OCI-LY1 (cell line): Measurements from ENCODE around the gene DGLUCY.

Source experiments
- EZH2 ChIP-seq: fragments of 200-600 bp; sonication (generic), shearing (Covaris generic); IDR thresholded peaks from 2 replicates; pipeline ENCODE4 v1.8.0; 2017; ENCODE audit warnings: borderline replicate concordance, mixed run types, mild to moderate bottlenecking, antibody characterized with exemption, low read length, moderate library complexity, mixed read lengths
- TF ChIP-seq, protein P1 (sequence below): fragments of 200-600 bp; sonication (generic), shearing (Covaris generic); IDR thresholded peaks from 2 replicates; pipeline ENCODE4 v1.5.1; 2017; ENCODE audit warnings: mild to moderate bottlenecking, antibody characterized with exemption, low read length, moderate library complexity, mixed read lengths

DNA sequence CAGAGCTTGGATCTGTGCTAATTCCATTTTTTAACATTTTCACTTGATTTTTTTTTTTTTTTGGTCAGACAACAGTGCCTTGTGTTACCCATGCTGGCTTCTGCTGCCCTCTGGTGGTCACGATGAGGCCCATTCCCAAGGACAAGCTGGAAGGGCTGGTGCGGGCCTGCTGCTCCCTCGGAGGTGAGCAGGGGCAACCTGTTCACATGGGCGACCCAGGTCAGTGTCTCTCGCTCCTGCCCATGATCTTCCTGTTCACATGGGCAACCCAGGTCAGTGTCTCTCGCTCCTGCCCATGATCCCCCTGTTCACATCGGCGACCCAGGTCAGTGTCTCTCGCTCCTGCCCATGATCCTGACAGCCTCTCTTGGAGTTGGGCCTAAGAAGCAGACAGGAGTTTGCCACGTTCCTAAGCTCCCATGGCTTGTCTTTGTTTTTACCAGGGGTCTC lies 59.4 kb downstream of the DGLUCY start:
- TF ChIP-seq, protein P1, sequence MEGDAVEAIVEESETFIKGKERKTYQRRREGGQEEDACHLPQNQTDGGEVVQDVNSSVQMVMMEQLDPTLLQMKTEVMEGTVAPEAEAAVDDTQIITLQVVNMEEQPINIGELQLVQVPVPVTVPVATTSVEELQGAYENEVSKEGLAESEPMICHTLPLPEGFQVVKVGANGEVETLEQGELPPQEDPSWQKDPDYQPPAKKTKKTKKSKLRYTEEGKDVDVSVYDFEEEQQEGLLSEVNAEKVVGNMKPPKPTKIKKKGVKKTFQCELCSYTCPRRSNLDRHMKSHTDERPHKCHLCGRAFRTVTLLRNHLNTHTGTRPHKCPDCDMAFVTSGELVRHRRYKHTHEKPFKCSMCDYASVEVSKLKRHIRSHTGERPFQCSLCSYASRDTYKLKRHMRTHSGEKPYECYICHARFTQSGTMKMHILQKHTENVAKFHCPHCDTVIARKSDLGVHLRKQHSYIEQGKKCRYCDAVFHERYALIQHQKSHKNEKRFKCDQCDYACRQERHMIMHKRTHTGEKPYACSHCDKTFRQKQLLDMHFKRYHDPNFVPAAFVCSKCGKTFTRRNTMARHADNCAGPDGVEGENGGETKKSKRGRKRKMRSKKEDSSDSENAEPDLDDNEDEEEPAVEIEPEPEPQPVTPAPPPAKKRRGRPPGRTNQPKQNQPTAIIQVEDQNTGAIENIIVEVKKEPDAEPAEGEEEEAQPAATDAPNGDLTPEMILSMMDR = peak; percentile 88
- TF ChIP-seq EZH2 = no peak
